Stimulated activated effector memory CD8-positive, alpha-beta T cell treated with anti-CD3 and anti-CD28 coated beads, Interleukin-12 subunit alpha, Interleukin-12 subunit beta, amount 100 ng/mL, for 72 hours (primary cell): ENCODE data around the gene SEMA4A.
A peak's percentile ranks its signal among the peaks of the same experiment; 100 is the strongest.

ENCODE experiments used
- ATAC-seq: fragments of 150-1000 bp; cut with Tn5 transposase; 2 replicates; pipeline ENCODE4 v1.10.0; 2021
- DNase-seq, 2 donors: peaks; one replicate each; pipeline ENCODE4 v3.0.0; 2021 to 2022; ENCODE audit warnings: low spot score in 2 of 2
- H3K27ac Mint-ChIP-seq: one replicate; pipeline ENCODE4 v1.8.0; 2022; ENCODE audit warnings: mild to moderate bottlenecking, mixed read lengths
- H3K36me3 Mint-ChIP-seq: one replicate; pipeline ENCODE4 v1.8.0; 2022; ENCODE audit warnings: mild to moderate bottlenecking, mixed read lengths
- H3K4me1 Mint-ChIP-seq: one replicate; pipeline ENCODE4 v1.8.0; 2022; ENCODE audit warnings: mixed read lengths
- H3K4me3 Mint-ChIP-seq: one replicate; pipeline ENCODE4 v1.8.0; 2022; ENCODE audit warnings: mild to moderate bottlenecking, mixed read lengths
- H3K9me3 Mint-ChIP-seq: one replicate; pipeline ENCODE4 v1.8.0; 2022; ENCODE audit warnings: mixed read lengths

Gene SEMA4A

GRCh38 chr1:156143765-156144489 is 9.5 kb upstream of the SEMA4A start:
- no peak for ATAC-seq
- H3K4me3 Mint-ChIP-seq, result no peak overlapping the region
- peaks cover 49% of the 10 kb centered on the region for H3K36me3 Mint-ChIP-seq
- no peak for DNase-seq
- H3K4me1 Mint-ChIP-seq, result peaks cover 37% of the 10 kb centered on the region
- no peak overlapping the region for H3K27ac Mint-ChIP-seq
- H3K9me3 Mint-ChIP-seq, result no peaks in the 10 kb centered on the region

GRCh38 chr1:156144742-156145141 is 8.6 kb upstream of the SEMA4A start:
- H3K4me1 Mint-ChIP-seq, result peaks cover 45% of the 10 kb centered on the region
- ATAC-seq (no peak), DNase-seq (no peak)
- peak overlapping the region; percentile 91 for H3K27ac Mint-ChIP-seq
- H3K36me3 Mint-ChIP-seq, result peaks cover 41% of the 10 kb centered on the region
- no peaks in the 10 kb centered on the region for H3K9me3 Mint-ChIP-seq
- no peak overlapping the region for H3K4me3 Mint-ChIP-seq

- Mint-ChIP-seq H3K9me3 (no peaks in the 10 kb centered on the region), H3K4me1 (peaks cover 53% of the 10 kb centered on the region), H3K27ac (peak overlapping the region; percentile 91), H3K36me3 (peaks cover 37% of the 10 kb centered on the region), H3K4me3 (peak overlapping the region; percentile 68)
- no peak for ATAC-seq
- no peak for DNase-seq
Observed at GRCh38 chr1:156145650-156146019, 7.8 kb upstream of the SEMA4A start.

GRCh38 chr1:156146020-156146768 is 7.2 kb upstream of the SEMA4A start:
- ATAC-seq, result peak; percentile 79
- peak in 1 of 2 donors; percentile 67 for DNase-seq
- Mint-ChIP-seq H3K36me3 (peaks cover 32% of the 10 kb centered on the region), H3K9me3 (no peaks in the 10 kb centered on the region), H3K4me3 (peak overlapping the region; percentile 68), H3K27ac (peak overlapping the region; percentile 91), H3K4me1 (peaks cover 53% of the 10 kb centered on the region)

GRCh38 chr1:156146769-156147405 is 6.5 kb upstream of the SEMA4A start:
- Mint-ChIP-seq H3K27ac (peak overlapping the region; percentile 91), H3K36me3 (peaks cover 27% of the 10 kb centered on the region), H3K4me1 (peaks cover 52% of the 10 kb centered on the region), H3K4me3 (peak overlapping the region; percentile 68), H3K9me3 (no peaks in the 10 kb centered on the region)
- DNase-seq (no peak), ATAC-seq (no peak)

GRCh38 chr1:156148216-156148615 is 5.2 kb upstream of the SEMA4A start:
- peaks cover 65% of the 10 kb centered on the region for H3K4me1 Mint-ChIP-seq

GRCh38 chr1:156149374-156150332 is 3.7 kb upstream of the SEMA4A start:
- peaks cover 80% of the 10 kb centered on the region for H3K4me1 Mint-ChIP-seq
- H3K9me3 Mint-ChIP-seq, result no peaks in the 10 kb centered on the region
- H3K27ac Mint-ChIP-seq, result peak overlapping the region; percentile 94
- DNase-seq (no peak), ATAC-seq (no peak)
- H3K4me3 Mint-ChIP-seq, result no peak overlapping the region
- H3K36me3 Mint-ChIP-seq, result peaks cover 25% of the 10 kb centered on the region

More at GRCh38 chr1:156148216-156148615, 5.2 kb upstream of the SEMA4A start:
- H3K36me3 Mint-ChIP-seq, result peaks cover 30% of the 10 kb centered on the region
- ATAC-seq (peak; percentile 22), DNase-seq (no peak)
- H3K27ac Mint-ChIP-seq, result peak overlapping the region; percentile 94
- H3K4me3 Mint-ChIP-seq, result peak overlapping the region; percentile 46
- no peaks in the 10 kb centered on the region for H3K9me3 Mint-ChIP-seq

- Mint-ChIP-seq H3K36me3 (peaks cover 24% of the 10 kb centered on the region), H3K9me3 (no peaks in the 10 kb centered on the region), H3K27ac (peak overlapping the region; percentile 81), H3K4me3 (no peak overlapping the region), H3K4me1 (peaks cover 87% of the 10 kb centered on the region)
- no peak for ATAC-seq
- DNase-seq, result no peak
Observed at GRCh38 chr1:156150333-156151011, 2.9 kb upstream of the SEMA4A start.

- no peak for DNase-seq
- H3K27ac Mint-ChIP-seq, result no peak overlapping the region
- no peaks in the 10 kb centered on the region for H3K9me3 Mint-ChIP-seq
- ATAC-seq, result no peak
- peaks cover 17% of the 10 kb centered on the region for H3K36me3 Mint-ChIP-seq
- H3K4me3 Mint-ChIP-seq, result no peak overlapping the region
- H3K4me1 Mint-ChIP-seq, result peaks cover 87% of the 10 kb centered on the region
Observed at GRCh38 chr1:156151093-156151688, 2.2 kb upstream of the SEMA4A start.

- no peak for ATAC-seq
- peaks cover 29% of the 10 kb centered on the region for H3K36me3 Mint-ChIP-seq
- H3K4me3 Mint-ChIP-seq, result peak overlapping the region; percentile 79
- peak overlapping the region; percentile 86 for H3K27ac Mint-ChIP-seq
- peaks cover 90% of the 10 kb centered on the region for H3K4me1 Mint-ChIP-seq
- H3K9me3 Mint-ChIP-seq, result no peaks in the 10 kb centered on the region
- DNase-seq, result no peak
Observed at GRCh38 chr1:156152628-156153027, 757 bp upstream of the SEMA4A start.

- peaks cover 40% of the 10 kb centered on the region for H3K36me3 Mint-ChIP-seq
- peak; percentile 26 to 74 for DNase-seq
- H3K9me3 Mint-ChIP-seq, result no peaks in the 10 kb centered on the region
- peak overlapping the region; percentile 86 for H3K27ac Mint-ChIP-seq
- ATAC-seq, result peak; percentile 93
- H3K4me3 Mint-ChIP-seq, result peak overlapping the region; percentile 79
- peaks cover 93% of the 10 kb centered on the region for H3K4me1 Mint-ChIP-seq
Observed at GRCh38 chr1:156154317-156154749, 948 bp downstream of the SEMA4A start.

- ATAC-seq (no peak), DNase-seq (no peak)
- Mint-ChIP-seq H3K27ac (peak overlapping the region; percentile 86), H3K4me3 (peak overlapping the region; percentile 79), H3K9me3 (no peaks in the 10 kb centered on the region), H3K36me3 (peaks cover 50% of the 10 kb centered on the region), H3K4me1 (peaks cover 92% of the 10 kb centered on the region)
Observed at GRCh38 chr1:156155756-156156510, 2.5 kb downstream of the SEMA4A start.

- Mint-ChIP-seq H3K27ac (peak overlapping the region; percentile 82), H3K4me1 (peaks cover 97% of the 10 kb centered on the region), H3K36me3 (peaks cover 59% of the 10 kb centered on the region), H3K9me3 (no peaks in the 10 kb centered on the region), H3K4me3 (peak overlapping the region; percentile 79)
- ATAC-seq (no peak), DNase-seq (no peak)
Observed at GRCh38 chr1:156157506-156157905, 4.1 kb downstream of the SEMA4A start.
